ENCODE results near the gene PRDM16. TPM values are rescaled to one million over a fixed set of nuclear protein-coding genes. Genes with fewer than 3 reads are reported as not detected.

PRDM16 gene
- polyA plus RNA-seq, 3 donors, result not detected

- Histone ChIP-seq H3K9me3 (replicated peaks in 1 of 2; ENCODE audit: control insufficient read depth in 1 of 2, insufficient read depth in 1 of 2, low read length in 2 of 2) (no peaks in the 10 kb centered on the region), H3K4me3 (replicated peaks in 1 of 3; ENCODE audit: low read depth in 2 of 3, low read length in 3 of 3) (no peak overlapping the region), H4K20me1 (ENCODE audit: insufficient read depth, low read length) (no peaks in the 10 kb centered on the region), H3K27me3 (ENCODE audit: control insufficient read depth in 2 of 2, insufficient read depth in 2 of 2, low read length in 2 of 2) (peaks cover 1 to 4% of the 10 kb centered on the region in 2 donors), H3K9ac (ENCODE audit: insufficient read depth, low read length, poor library complexity, severe bottlenecking) (no peak overlapping the region), H3K79me2 (ENCODE audit: insufficient read depth, low read length) (no peaks in the 10 kb centered on the region), H3K36me3 (replicated peaks in 1 of 2; ENCODE audit: control insufficient read depth in 1 of 2, insufficient read depth in 2 of 2, low read length in 2 of 2) (no peaks in the 10 kb centered on the region), H2AFZ (ENCODE audit: insufficient read depth, low read depth, low read length, poor library complexity, severe bottlenecking) (no peak overlapping the region), H3K4me2 (replicated peaks; ENCODE audit: extremely low read depth, low read length, poor library complexity, severe bottlenecking) (no peak overlapping the region), H3K27ac (ENCODE audit: low read depth in 1 of 2, low read length in 2 of 2) (no peak overlapping the region), H3K4me1 (ENCODE audit: control insufficient read depth in 1 of 2, insufficient read depth in 2 of 2, low read length in 2 of 2) (no peaks in the 10 kb centered on the region)
- intact Hi-C loops (cut with micrococcal nuclease), result no loop called here
- H3K4me1 Mint-ChIP-seq, result no peaks in the 10 kb centered on the region
- WGBS (ENCODE audit: insufficient coverage), result 89% methylated on average over 12 of the region's 17 CpGs
- H3K4me3 Mint-ChIP-seq, result no peak overlapping the region
- H3K27ac Mint-ChIP-seq, result no peak overlapping the region
- DNase-seq, result no peak
- no peaks in the 10 kb centered on the region for H3K9me3 Mint-ChIP-seq
- H3K36me3 Mint-ChIP-seq, result no peaks in the 10 kb centered on the region
- no peak for TF ChIP-seq CTCF (IDR thresholded peaks at IDR 0.05)
- peaks cover 6 to 16% (median 11%) of the 10 kb centered on the region in 3 donors for H3K27me3 Mint-ChIP-seq (ENCODE audit: low read depth in 3 of 3)
Observed at GRCh38 chr1:3387401-3387800, 318.4 kb downstream of the PRDM16 start.

- peaks cover 21 to 34% (median 22%) of the 10 kb centered on the region in 3 donors for H3K27me3 Mint-ChIP-seq (ENCODE audit: low read depth in 3 of 3)
- no peaks in the 10 kb centered on the region for H3K4me1 ChIP-seq (ENCODE audit: control insufficient read depth in 1 of 2, insufficient read depth in 2 of 2, low read length in 2 of 2)
- H3K9me3 Mint-ChIP-seq, result peaks cover 0 to 2% (median 0%) of the 10 kb centered on the region in 7 donors
- no peak overlapping the region for H3K4me2 ChIP-seq (replicated peaks; ENCODE audit: extremely low read depth, low read length, poor library complexity, severe bottlenecking)
- no peak overlapping the region for H3K27ac Mint-ChIP-seq
- intact Hi-C loops (cut with micrococcal nuclease), result no loop called here
- peaks cover 14 to 21% of the 10 kb centered on the region in 2 donors for H3K27me3 ChIP-seq (ENCODE audit: control insufficient read depth in 2 of 2, insufficient read depth in 2 of 2, low read length in 2 of 2)
- H3K79me2 ChIP-seq (ENCODE audit: insufficient read depth, low read length), result no peaks in the 10 kb centered on the region
- H3K36me3 ChIP-seq (replicated peaks in 1 of 2; ENCODE audit: control insufficient read depth in 1 of 2, insufficient read depth in 2 of 2, low read length in 2 of 2), result no peaks in the 10 kb centered on the region
- H4K20me1 ChIP-seq (ENCODE audit: insufficient read depth, low read length), result no peaks in the 10 kb centered on the region
- no peak overlapping the region for H3K4me3 ChIP-seq (replicated peaks in 1 of 3; ENCODE audit: low read depth in 2 of 3, low read length in 3 of 3)
- no peak overlapping the region for H3K9ac ChIP-seq (ENCODE audit: insufficient read depth, low read length, poor library complexity, severe bottlenecking)
- H3K36me3 Mint-ChIP-seq, result no peaks in the 10 kb centered on the region
- H3K9me3 ChIP-seq (replicated peaks in 1 of 2; ENCODE audit: control insufficient read depth in 1 of 2, insufficient read depth in 1 of 2, low read length in 2 of 2), result no peaks in the 10 kb centered on the region
- no peak for DNase-seq
- WGBS (ENCODE audit: insufficient coverage), result 92% methylated on average over 20 of the region's 23 CpGs
- no peak for TF ChIP-seq CTCF (IDR thresholded peaks at IDR 0.05)
- no peak overlapping the region for H3K27ac ChIP-seq (ENCODE audit: low read depth in 1 of 2, low read length in 2 of 2)
- no peaks in the 10 kb centered on the region for H3K4me1 Mint-ChIP-seq
- H2AFZ ChIP-seq (ENCODE audit: insufficient read depth, low read depth, low read length, poor library complexity, severe bottlenecking), result no peak overlapping the region
- H3K4me3 Mint-ChIP-seq, result no peak overlapping the region
Observed at GRCh38 chr1:3389093-3389833, 320.3 kb downstream of the PRDM16 start.

All from CD14-positive monocyte (primary cell).